Measurements from ENCODE around the gene CEBPG.

The CEBPG gene

DNA sequence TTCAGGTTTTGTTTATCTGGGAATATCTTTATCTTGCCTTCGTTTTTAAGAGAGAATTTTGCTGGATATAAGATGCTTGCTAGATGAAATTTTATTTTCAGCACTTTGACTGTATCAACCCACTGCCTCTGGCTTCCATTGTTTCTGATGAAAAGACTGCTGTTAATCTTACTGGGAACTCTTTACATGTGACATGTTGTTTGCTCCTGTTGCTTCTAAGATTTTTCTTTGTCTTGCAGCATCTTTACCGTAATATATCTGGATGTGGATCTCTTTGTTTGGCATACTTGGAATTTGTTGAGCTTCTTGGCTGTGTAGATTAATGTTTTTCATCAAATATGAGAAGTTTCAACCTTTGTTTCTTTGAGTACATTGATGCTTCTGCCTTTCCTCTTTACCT is 18.0 kb upstream of the CEBPG start:
- DNase-seq: no peak

DNA sequence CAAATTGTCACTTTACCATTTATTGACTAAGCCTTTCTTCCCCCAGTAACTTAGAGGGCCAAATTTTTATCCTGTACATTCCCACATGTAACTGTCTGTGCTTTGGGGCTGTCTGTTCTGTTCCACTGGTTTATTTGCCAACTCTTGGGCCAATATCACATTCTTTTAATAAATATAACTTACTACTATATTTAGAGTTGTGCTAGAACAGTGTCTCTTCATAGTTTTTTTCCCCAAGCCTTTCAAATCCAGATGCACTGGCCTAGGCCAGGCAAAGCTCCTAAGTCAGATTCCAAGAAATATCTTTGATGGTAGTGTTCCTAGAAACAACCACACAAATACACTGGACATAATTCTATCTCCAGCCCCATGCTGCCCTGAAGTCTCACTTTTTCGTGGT is 16.0 kb upstream of the CEBPG start:
- no peak for DNase-seq

DNA sequence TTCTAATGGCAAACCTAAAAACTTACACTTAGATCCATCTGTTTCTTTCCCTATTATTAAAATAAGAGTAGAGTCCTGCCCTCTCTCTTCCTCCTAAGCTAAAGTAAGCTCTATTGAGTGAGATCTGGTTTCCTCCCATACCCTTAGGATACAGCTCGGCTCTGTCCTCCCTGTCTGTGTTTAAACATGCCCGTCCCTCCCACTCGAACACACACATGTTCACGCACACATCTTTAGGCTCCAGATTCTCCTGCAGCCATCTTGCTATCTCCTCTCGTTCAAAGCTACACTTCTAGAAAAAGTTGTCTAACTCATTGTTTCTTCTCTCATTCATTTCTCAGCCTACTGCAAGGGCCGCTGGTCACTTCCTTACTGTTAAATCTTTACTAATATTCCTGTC is 15.1 kb upstream of the CEBPG start:
- no peak for DNase-seq

DNA sequence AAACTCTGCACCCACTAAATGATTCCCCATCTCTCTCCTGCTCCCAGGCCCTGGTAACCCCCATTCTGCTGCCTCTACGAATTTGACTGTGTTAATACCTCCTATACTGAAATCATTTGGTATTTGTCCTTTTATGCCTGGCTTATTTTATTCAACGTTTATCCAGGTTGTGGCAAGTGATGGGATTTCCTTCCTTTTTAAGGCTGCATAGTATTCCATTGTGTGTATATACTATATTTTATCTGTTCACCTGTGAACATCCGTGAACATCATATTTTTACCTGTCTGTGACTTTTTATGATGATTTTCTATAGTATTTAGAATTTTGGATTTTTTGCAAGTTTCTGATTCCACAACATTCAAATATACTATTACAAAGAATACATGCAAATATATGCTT is 13.9 kb upstream of the CEBPG start:
- no peak for DNase-seq

DNA sequence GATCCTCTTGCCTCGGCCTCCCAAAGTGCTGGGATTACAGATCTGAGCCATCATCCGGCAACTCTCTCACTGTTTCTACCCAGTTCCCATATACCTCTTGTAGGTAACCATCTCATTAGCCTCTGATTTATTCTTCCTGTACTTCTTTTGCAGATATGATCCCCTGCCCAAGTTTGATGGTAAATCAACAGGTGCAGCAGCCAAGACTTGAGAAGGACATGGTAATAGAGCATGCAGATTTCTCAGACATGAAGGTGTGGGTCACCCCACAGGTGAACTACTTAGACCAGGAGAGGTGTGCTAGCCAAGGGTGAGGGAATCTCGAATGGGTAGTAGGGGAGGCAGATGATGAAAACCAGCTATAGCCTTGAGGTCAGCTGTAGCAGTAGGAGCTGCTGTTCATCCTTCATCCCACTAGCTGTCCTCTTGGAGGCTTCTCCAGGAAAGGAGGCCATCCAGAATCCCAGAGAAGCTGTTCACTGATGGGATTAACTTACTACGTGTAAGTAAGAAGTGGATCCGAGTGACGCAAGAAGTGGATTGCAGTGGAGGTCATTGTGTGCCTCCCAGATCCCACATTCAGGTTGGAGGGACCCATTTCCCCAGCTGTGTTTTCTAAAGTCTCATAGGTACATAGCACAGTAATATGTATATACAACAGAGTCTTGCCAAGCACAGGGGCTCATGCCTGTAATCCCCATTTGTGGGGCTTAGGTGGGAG is 10.8 kb upstream of the CEBPG start:
- no peak for DNase-seq

DNA sequence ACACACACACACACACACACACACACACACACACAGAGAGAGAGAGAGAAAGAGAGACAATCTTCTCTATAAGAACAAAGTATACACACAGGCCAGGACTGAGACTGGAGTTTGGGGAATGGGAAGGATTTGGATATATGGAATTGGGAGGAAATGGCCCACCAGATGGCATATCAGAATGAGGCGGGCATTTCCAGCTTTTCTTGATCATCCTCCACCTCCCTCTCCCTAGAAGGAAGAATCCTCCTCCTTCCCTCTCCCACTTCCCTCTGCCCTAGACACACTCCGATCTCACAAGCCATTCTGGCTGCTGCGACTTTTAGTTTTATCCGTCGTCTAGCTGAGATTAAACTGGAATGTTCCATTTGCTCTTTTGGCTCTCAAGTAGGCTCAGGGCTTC is 10.0 kb upstream of the CEBPG start:
- DNase-seq: no peak

DNA sequence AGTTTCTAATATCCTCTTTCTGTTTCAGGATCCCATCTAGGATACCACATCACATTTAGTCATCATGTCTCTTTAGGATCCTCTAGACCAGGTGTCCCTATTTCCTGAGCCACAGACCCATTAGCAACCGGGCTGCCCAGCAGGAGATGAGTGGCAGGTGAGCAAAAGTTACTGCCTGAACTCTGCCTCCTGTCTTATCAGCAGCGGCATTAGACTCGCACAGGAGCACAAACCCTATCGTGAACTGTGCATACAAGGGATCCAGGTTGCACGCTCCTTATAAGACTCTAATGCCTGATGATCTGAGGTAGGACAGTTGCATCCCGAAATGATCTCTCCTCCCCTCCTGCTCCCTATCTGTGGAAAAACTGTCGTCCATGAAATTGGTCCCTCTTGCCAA is 7.8 kb upstream of the CEBPG start:
- DNase-seq: no peak

GRCh38 chr19:33366127-33366526 is 7.4 kb upstream of the CEBPG start:
- no peak for DNase-seq

GRCh38 chr19:33366897-33367296 is 6.6 kb upstream of the CEBPG start:
- no peak for DNase-seq

GRCh38 chr19:33368074-33368864 is 5.2 kb upstream of the CEBPG start:
- no peak for DNase-seq

DNA sequence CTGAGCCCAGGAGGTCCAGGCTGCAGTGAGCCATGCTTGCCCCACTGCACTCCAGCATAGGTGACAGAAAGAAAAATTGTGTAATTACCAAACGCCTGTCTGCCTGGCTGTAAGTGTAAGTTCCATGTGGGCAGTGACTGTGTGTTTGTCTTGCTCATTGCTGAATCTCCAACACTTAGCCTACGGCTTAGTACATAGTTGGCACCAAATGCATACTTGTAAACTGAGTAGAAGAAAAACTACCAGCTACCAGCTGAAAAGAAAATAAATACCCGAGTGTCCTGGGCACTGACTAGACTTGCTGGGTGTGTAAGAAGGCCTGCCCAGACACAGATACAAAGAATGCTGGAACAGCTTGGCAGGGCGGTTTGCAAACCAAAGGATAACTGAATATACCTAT is 2.7 kb upstream of the CEBPG start:
- no peak for DNase-seq

GRCh38 chr19:33374236-33374714 is 766 bp downstream of the CEBPG start:
- peak; percentile 44 for DNase-seq

DNA sequence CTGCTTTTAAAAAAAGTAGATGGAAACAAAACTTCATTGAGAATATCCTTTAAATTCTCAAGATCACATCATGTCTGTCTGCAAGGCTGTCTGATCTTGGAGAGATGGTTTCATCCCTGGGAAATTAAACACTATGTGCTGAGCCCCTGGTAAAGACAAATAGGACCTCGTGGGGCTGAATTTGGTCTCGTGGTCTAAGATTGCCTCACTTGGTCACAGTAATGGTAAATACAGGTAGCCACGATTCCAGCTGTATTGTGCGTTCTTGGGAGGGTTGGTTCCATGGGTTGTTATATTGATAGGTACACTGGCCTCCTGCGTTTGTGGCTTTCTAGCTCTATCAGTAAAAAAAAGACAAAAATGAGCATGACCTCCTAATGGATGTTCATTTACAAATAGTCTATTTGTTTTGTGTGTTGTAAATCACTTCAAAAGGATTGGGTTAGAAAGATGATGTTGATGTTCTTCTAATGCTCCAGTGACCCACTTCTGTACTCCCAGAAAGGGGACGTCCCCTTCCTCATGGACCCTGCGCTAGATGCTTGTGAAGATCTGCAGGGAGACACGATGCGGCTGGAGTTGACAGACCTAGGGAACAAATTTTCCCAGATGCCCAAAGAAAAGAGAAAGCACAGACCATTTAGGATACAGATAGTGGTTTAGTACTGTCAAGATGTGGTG is 1.8 kb downstream of the CEBPG start:
- DNase-seq: no peak

DNA sequence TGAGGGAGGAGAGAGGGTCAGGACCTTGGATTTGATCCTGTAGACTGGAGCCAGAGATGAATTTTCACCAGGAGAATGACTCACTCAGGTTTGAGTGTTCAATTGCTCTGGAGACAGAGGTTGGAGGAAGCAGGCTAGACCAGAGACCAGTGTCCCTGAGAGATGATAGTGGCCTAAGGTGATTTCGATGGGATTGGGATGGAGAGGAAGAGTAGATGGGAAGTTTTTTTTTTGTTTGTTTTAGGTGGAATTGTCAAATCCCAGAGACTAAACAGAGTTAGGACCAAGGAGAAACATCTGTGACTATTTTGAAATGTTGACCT is 2.3 kb downstream of the CEBPG start:
- DNase-seq: no peak

DNA sequence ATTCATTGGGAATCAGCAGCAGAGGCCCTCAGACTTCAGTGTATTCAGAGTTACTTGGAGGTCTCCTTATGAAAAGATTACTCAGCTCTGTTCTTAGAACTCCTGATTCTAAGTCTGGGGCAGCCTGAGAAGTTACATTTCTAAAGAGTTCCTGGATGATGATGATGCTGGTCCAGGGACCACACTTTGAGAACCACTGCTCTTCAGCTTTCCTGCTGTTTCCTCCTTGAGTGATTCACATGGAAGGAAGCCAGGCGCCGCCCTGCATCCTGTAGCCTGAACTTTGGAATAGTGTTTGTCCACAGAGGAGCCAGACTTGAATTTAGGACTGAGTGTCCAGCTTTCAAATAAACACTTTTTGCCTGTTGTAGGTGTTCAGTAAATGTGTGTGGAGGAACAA is 2.9 kb downstream of the CEBPG start:
- DNase-seq: peak; percentile 3

GRCh38 chr19:33376941-33377557 is 3.5 kb downstream of the CEBPG start:
- no peak for DNase-seq

DNA sequence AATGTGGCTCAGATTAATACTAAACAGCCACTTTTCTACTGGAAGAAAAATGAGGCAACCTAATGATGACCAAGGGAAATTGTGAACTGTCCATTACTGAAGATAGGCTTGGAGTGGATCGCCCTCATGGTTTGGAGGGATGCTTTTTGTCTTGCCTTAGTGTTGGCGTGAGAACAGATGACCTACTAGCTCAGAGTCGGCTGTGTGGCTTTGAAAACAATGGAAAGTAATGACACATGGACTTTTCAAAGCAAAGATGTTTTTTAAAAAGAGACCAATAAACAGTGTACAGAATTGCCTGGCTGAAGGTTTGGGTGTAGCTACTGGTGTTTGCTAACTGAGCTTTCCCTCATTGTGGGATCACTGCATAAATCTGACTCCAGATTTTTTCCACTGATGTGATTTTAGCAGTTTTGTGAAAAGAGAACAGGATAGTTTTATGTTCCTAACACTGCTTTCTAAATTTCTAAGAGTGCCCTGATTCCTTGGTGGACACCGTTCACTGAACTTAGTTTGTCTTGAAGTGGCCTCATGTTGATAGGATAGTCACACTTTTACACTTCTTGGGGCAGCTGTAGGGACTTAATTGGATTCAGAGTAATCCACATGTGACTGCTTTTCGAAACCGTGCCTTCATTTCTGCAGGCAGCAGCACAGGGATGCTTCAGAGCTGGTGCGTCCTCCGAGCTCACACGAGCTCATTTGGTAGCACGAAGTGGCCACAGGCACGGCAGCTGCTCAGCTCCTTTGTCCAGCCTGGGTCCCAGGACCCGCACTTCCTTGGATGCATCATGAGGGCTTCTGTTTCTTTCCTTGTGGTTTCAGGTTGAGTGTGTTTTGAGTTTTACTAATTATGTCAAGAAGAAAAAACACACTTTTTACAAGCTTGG is 4.3 kb downstream of the CEBPG start:
- DNase-seq: peak; percentile 4

DNA sequence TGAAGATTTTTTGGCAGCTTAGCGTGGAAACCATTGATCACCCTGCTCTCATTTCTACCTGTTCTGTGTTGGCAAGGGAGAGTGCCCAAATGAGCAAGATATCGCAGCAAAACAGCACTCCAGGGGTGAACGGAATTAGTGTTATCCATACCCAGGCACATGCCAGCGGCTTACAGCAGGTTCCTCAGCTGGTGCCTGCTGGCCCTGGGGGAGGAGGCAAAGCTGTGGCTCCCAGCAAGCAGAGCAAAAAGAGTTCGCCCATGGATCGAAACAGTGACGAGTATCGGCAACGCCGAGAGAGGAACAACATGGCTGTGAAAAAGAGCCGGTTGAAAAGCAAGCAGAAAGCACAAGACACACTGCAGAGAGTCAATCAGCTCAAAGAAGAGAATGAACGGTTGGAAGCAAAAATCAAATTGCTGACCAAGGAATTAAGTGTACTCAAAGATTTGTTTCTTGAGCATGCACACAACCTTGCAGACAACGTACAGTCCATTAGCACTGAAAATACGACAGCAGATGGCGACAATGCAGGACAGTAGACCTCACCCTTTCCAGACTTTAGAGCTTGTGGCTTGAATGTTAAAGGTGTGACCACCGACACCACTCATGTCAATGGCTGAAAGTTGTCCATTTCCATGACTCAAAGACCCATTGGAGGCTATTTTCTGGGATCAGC is 5.8 kb downstream of the CEBPG start:
- DNase-seq: no peak

DNA sequence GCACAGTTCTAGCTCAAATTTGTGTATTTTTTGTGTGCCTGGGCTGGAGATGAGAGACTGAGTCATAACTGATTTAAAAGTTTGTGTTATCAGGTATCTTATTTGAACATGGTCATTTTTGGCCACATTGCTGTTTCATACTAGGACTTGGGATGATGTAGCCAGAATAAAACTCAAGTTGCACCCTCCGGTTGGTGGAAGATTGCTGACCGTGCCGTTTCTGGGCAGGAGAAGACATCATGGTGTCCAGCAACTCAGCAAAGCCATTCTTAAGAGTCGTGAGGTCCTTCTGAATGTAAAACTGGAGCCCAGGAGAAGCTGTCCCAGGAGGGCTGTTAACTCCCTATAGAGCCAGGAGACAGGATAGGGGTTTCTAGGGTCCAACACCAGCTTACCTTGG is 7.6 kb downstream of the CEBPG start:
- DNase-seq: no peak

DNA sequence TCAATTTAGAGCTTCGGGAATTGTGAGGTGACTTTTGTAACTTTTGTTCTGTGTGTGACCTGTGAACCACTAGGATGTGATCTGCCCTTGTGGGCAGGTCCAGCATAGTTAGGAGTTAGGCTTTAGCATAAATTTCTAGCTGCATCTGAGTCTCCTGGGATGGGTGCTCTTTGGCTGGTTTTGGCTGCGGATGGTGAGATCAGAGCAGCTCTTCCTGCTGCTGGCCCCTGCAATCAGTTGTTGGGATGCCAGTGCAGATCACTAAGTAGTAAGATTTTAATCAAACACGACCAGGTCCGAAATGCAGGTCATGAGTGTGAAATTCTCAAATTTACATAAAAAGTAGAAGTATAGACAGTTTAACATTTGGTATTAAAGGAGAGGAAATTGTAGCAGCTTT is 8.5 kb downstream of the CEBPG start:
- no peak for DNase-seq

DNA sequence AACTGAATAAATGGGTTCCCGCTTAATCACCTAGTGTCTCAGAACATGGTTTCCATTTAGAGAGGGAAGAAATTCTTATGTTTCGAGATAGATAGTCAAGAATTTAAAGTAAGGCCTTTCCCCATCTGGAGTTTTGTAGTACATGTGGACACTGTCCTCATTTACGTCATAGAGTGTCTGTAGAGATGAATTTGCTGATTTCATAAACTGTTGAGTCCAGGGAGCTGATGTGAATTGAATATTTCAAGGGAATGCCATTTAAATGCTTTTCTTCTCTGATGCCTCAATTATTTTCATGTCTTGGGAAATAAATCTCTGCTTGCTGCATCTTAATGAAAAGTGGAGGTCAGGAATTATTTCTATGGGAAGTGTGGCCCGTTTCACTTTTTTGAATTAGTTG is 9.5 kb downstream of the CEBPG start:
- no peak for DNase-seq

DNA sequence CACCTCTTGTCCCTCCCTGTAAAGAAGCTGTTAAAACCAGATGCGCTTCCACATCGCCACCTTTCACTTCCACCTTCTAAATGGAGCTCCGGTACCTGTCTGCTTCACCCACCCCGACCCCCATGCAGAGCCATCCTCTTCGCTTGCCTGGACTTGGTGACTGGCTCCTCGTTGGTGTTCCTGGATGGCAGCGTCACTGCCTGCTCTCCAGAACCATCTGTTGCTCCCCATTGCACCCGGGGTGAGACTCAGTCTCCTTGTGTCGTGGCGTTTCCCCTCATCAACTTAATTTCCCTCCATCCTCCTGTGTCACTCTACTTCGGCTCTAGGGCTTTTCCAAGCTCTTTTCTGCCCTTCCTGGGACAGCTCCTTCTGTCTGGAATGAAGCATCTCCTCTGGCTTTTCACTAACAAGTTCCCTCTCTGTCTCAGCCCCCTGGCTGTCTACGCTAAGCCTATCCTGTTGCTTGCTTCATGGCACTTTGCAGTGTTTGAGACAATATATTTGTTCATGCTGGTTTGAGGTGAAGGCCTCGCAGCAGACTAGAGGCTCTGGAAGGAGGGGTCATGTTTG is 10.3 kb downstream of the CEBPG start:
- no peak for DNase-seq
